ENCODE measurements around the gene TULP4.
"Not testable (repeated sequence)": the region's sequence is repeated elsewhere in the genome, so short reads cannot be mapped to it uniquely, and the experiment has no call there.

TULP4 gene

DNA sequence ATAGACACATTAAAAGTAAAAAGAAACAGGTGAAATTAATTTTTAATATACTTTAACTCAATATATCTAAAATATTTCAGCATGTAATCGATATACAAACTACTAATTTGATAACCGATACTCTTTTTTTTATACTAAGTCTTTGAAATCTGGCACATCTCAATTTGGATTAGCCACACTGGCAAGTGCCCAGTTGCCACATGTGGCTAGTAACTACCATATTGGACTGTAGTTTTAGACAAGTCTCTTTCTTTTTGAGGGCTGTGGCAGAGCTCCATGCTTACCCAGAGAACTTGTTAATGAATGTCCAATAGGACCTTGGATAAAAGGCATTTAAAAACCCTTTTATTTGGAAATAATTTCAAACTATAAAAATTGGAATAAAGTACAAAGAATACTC lies 17.8 kb downstream of the TULP4 start:
- no peak for TF ChIP-seq ZNF274 (IDR thresholded peaks at IDR 0.05; ENCODE audit: low read depth, low read length)
- no peak overlapping the region for H3K4me3 ChIP-seq (ENCODE audit: low read length)

DNA sequence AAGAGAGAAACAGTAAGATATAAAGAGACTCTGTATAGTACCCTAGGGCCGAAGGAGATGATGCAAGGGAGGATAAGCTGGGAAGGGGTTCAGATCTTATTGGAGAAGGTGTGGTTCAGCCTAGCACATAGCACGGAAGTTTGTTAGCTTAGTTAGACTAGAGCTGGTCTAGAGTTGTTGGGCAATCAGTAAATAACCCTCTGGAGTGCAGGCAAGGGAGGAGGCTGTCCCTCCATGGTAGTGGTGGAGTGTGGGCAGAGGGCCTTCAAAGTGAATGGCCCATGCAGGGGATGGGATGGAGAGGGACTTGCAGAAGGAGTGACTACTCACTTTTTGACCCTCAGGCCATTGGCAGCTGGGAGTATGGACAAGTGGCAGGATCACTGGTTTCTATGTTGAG lies 20.0 kb downstream of the TULP4 start:
- H3K4me3 ChIP-seq (ENCODE audit: low read length), result no peak overlapping the region

DNA sequence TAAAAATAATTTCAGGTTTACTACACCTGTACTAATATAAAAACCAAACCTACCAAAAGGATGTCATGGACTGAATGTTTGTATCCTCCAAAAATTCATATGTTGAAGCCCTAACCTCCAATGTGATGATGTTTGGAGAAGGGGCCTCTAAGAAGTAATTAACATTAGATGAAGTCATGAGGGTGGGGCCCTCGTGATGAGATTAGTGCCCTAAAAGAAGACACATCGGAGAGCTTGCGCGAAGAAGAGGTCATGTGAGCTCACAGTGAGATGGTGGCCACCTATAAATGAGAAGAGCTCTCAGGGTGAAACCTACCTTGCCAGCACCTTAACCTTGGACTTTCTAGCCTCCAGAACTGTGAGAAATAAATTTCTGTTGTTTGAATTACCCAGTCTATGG lies 20.8 kb downstream of the TULP4 start:
- no peak for TF ChIP-seq ZNF274 (IDR thresholded peaks at IDR 0.05; ENCODE audit: low read depth, low read length)
- H3K4me3 ChIP-seq (ENCODE audit: low read length), result no peak overlapping the region

More for the DNA sequence above, 20.0 kb downstream of the TULP4 start:
- no peak for TF ChIP-seq ZNF274 (IDR thresholded peaks at IDR 0.05; ENCODE audit: low read depth, low read length)

DNA sequence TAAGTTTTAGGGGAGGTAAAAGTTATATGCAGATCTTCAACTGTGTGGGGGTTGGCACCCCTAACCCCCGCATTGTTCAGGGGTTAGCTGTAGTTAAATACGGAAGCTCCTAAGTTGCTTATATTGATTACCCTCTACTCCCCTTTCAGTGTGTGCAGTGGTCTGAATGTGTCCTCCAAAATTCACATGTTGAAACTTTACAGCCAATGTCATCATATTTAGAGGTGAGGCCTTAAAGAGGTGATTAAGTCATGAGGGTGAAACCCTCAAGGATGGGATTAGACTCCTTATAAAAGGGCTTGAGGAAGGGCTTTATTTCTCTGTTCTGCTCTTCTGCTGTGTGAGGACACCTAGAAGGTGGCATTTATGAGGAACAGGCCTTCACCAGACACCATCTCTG lies 22.3 kb downstream of the TULP4 start:
- no peak overlapping the region for H3K4me3 ChIP-seq (ENCODE audit: low read length)
- TF ChIP-seq ZNF274 (IDR thresholded peaks at IDR 0.05; ENCODE audit: low read depth, low read length), result no peak

DNA sequence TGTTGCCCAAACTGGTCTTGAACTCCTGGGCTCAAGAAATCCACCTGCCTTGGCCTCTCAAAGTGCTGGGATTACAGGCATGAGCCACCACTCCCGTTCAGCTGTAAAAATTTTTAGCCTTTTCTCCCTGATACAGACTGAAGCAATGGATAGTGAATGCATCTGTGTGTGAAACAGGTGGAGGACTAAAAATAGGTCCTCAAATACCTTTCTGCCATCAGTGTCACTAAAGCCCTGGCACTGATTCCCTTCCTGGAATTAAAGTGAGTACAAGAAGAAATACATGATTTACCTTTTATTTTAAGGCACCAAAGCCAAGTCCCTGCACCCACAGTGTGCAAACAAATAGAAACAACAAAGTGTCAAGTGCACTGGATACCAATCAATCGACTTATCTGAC lies 25.1 kb downstream of the TULP4 start:
- no peak for TF ChIP-seq ZNF274 (IDR thresholded peaks at IDR 0.05; ENCODE audit: low read depth, low read length)
- H3K4me3 ChIP-seq (ENCODE audit: low read length), result no peak overlapping the region

DNA sequence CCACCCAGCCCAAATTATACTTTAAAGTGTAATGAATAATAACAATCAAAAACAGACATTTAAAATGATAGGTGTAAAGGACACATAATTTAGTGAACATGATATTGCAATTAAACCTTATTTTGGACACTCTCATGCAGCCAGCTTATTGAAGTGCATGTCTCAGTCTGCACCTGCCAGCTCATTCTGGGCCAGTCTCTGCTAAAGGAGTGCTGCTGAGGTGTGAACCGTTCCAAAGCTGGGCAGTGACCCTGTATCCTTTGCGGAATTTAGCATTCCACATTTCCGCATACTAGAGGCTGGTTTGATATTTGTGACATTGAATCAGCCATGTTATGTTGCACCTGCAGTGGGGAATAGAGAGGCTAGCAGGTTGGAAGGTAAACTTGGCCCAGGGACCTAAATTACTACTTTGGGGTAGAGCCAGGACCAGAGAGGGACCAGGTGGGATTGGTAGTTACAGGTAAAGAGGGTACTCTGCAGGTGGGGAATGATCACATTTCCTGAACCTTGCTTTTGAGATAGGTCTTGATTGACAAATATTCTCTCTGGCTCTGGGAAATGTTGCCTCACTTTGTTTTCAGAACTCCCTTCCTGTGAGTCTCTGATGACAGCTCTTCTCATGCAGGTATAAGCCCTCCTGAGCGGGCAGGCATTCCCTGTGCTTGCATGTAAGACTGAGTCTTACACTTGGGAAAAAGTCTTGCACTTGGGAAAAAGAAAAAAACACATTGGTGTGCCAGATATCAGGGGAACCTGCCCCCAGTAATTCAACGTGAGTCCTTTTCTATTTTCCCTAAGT lies 26.2 kb downstream of the TULP4 start:
- TF ChIP-seq ZNF274 (IDR thresholded peaks at IDR 0.05; ENCODE audit: low read depth, low read length), result no peak
- H3K4me3 ChIP-seq (ENCODE audit: low read length), result no peak overlapping the region

DNA sequence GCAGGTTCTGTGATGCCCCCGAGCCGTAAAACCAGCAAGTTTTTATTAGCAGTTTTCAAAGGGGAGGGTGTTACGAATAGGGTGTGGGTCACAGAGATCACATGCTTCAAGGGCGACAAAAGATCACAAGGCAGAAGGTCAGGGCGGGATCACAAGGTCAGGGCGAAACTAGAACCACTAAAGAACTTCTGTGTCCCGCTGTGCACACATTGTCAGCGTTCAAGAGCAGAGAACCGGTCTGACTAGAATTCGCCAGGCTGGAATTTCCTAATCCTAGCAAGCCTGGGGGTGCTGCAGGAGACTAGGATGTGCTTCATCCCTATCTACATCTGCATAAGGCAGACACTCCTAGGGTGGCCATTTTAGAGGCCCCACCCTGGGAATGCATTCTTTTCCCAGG lies 26.9 kb downstream of the TULP4 start:
- H3K4me3 ChIP-seq (ENCODE audit: low read length), result not testable (repeated sequence)

DNA sequence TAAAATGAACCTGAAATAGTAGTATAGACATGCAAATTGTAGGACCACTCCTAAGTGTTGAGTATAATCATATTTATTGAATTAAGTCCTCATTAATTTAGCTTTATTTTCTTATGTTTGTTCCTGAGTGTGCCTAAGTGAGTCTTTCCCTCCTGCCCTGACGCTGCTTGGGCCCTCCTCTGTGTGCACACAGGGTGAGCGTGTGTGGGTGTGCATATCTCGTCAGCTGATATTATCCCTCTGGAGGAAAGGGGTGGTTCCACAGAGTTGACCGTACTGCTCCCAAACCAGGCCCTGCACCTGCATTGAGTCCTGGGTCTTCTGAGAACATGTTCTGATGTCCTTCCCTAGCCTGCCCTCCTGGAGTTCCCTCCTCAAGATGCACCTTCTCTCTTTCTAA lies 28.0 kb downstream of the TULP4 start:
- no peak for TF ChIP-seq ZNF274 (IDR thresholded peaks at IDR 0.05; ENCODE audit: low read depth, low read length)
- H3K4me3 ChIP-seq (ENCODE audit: low read length), result no peak overlapping the region

DNA sequence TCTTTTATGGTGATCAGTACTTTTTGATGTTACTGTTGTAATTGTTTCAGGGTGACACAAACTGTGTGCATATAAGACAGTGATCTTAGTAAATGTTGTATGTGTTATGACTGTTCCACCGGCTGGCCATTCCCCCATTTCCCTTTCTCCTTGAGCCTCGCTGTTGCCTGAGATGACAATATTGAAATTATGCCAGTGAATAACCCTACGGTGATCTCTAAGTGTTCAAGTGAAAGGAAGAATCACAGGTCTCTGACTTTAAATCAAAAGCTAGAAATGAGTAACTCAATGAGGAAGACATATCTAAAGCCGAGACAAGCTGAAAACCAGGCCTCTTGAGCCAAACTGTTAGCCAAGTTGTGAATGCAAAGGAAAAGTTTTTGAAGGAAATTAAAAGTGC lies 32.3 kb downstream of the TULP4 start:
- H3K4me3 ChIP-seq (ENCODE audit: low read length), result no peak overlapping the region
- no peak for TF ChIP-seq ZNF274 (IDR thresholded peaks at IDR 0.05; ENCODE audit: low read depth, low read length)

DNA sequence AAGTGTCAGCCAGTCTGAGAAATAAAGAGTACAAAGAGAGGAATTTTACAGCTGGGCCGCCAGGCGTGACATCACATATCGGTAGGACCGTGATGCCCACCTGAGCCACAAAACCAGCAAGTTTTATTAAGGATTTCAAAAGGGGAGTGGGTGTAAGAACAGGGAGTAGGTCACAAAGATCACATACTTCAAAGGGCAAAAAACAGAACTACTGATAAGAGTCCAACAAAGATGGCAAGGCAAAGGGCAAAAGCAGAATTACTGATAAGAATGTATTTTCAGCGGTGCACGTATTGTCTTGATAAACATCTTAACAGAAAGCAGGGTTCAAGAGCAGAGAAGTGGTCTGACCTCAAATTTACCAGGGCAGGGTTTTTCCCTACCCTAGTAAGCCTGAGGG lies 33.2 kb downstream of the TULP4 start:
- not testable (repeated sequence) for H3K4me3 ChIP-seq (ENCODE audit: low read length)

DNA sequence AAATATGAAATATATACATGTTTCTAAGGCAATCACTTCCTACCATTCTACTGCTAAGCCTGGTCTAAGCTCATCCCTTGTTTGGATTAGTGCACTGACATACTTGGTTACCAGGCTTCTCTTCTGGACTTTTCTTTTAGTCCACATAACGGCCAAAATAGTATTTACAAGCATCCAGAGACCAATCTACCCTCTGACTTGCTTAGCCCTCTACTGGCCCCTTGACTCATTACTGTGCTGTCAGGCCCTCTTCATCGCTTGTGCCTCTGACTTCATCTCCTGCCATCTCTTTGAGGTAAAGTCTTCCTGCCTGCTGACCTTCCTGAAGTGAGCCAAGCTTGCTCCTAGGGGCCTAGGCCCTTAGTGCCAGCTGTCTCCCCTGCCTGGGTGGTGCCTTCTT lies 35.1 kb downstream of the TULP4 start:
- H3K4me3 ChIP-seq (ENCODE audit: low read length), result no peak overlapping the region
- no peak for TF ChIP-seq ZNF274 (IDR thresholded peaks at IDR 0.05; ENCODE audit: low read depth, low read length)

DNA sequence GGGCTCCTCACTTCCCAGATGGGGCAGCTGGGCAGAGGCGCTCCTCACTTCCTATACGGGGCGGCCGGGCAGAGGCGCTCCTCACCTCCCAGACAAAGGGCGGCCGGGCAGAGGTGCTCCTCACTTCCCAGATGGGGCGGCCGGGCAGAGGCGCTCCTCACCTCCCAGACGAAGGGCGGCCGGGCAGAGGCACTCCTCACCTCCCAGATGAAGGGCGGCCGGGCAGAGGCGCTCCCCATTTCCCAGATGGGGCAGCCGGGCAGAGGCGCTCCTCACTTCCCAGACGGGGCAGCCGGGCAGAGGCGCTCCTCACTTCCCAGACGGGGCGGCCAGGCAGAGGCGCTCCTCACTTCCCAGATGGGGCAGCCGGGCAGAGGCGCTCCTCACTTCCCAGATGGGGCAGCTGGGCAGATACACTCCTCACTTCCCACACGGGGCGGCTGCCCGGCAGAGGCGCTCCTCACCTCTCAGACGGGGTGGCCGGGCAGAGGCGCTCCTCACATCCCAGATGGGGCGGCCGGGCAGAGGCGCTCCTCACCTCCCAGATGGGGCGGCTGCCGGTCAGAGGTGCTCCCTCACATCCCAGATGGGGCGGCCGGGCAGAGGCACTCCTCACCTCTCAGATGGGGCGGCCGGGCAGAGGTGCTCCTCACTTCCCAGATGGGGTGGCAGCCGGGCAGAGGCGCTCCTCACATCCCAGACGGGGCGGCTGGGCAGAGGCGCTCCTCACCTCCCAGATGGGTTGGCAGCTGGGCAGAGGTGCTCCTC lies 36.7 kb downstream of the TULP4 start:
- not testable (repeated sequence) for H3K4me3 ChIP-seq (ENCODE audit: low read length)

DNA sequence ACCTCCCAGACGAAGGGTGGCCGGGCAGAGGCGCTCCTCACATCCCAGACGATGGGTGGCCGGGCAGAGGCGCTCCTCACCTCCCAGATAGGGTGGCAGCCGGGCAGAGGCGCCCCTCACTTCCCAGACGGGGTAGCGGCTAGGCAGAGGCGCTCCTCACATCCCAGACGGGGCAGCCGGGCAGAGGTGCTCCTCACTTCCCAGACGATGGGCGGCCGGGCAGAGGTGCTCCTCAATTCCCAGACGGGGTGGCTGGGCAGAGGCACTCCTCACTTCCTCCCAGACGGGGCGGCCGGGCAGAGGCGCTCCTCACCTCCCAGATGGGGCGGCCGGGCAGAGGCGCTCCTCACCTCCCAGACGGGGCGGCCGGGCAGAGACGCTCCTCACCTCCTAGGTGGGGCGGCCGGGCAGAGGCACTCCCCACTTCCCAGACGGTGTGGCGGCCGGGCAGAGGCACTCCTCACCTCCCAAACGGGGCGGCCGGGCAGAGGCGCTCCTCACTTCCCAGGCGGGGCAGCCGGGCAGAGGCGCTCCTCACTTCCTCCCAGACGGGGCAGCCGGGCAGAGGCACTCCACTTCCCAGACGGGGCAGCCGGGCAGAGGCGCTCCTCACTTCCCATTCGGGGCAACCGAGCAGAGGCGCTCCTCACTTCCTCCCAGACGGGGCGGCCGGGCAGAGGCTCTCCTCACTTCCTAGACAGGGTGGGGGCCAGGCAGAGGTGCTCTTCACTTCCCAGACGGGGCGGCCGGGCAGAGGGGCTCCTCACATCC lies 37.4 kb downstream of the TULP4 start:
- H3K4me3 ChIP-seq (ENCODE audit: low read length), result not testable (repeated sequence)

DNA sequence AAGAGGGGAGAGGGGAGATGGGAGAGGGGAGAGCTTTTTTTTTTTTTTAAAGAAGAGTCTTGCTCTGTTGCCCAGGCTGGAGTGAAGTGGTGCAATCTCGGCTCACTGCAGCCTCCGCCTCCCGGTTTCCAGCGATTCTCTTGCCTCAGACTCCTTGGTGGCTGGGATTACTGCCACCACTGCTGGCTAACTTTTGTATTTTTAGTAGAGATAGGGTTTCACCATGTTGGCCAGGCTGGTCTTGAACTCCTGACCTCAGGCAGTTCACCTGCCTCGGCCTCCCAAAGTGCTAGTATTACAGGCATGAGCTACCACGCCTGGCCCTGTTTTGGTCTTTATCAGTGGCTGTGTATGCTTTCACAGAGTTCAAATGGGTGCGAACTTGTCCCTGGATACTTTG lies 38.5 kb downstream of the TULP4 start:
- H3K4me3 ChIP-seq (ENCODE audit: low read length), result not testable (repeated sequence)

Measured in GM08714 (cell line).